OCI-LY7 (cell line): ENCODE measurements around the gene MPC1.

Source experiments
- EZH2phosphoT487 ChIP-seq: fragments of 200-600 bp; sonication (generic); IDR thresholded peaks from 2 replicates; pipeline ENCODE4 v1.6.1; 2018; ENCODE audit warnings: low read depth, borderline replicate concordance, mild to moderate bottlenecking, mixed run types, antibody characterized with exemption, low read length, moderate library complexity, mixed read lengths
- TF ChIP-seq, protein P1 (sequence below): fragments of 200-600 bp; sonication (generic); conservative IDR thresholded peaks from 2 replicates; pipeline ENCODE4 v1.5.1; 2014; ENCODE audit warnings: mild to moderate bottlenecking, antibody characterized with exemption, low read length, moderate library complexity, mixed read lengths

DNA sequence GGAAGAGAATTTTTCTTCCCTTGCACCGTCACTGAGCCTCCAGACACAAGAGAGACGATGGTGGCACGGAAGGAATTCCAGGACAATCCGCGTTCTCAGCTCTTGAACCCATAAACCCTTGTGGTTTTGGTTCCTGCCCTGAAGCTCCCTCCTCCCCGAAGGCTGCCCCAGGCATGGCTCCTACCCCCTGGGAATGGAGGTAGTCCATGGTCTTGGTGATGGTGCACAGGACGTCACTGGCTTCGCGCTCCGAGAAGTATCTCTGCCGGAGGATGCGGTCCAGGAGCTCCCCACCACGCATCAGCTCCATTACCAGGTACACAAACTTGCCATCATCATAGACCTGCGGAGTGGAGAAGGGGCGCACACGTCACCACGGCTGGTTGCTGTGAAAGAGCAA lies 47.5 kb upstream of the MPC1 start:
- TF ChIP-seq, protein P1, sequence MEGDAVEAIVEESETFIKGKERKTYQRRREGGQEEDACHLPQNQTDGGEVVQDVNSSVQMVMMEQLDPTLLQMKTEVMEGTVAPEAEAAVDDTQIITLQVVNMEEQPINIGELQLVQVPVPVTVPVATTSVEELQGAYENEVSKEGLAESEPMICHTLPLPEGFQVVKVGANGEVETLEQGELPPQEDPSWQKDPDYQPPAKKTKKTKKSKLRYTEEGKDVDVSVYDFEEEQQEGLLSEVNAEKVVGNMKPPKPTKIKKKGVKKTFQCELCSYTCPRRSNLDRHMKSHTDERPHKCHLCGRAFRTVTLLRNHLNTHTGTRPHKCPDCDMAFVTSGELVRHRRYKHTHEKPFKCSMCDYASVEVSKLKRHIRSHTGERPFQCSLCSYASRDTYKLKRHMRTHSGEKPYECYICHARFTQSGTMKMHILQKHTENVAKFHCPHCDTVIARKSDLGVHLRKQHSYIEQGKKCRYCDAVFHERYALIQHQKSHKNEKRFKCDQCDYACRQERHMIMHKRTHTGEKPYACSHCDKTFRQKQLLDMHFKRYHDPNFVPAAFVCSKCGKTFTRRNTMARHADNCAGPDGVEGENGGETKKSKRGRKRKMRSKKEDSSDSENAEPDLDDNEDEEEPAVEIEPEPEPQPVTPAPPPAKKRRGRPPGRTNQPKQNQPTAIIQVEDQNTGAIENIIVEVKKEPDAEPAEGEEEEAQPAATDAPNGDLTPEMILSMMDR, result no peak
- no peak for TF ChIP-seq EZH2phosphoT487
